Cardiac muscle cell (in vitro differentiated cells and primary cell): ENCODE data around the gene OR4C3. TPM values are rescaled to one million over a fixed set of nuclear protein-coding genes. Genes with fewer than 3 reads are reported as not detected.
"Not testable (repeated sequence)": the region's sequence is repeated elsewhere in the genome, so short reads cannot be mapped to it uniquely, and the experiment has no call there.

Source experiments
- DNase-seq, 2 donors: peaks; one replicate each; pipeline versions ENCODE4 v3.0.0 to v3.0.0-alpha.2; 2010 to 2017; ENCODE audit warnings: low read depth in 1 of 2, low spot score in 1 of 2
- H3K27ac ChIP-seq: fragments of 200-600 bp; sonication (generic); 2 replicates; pipeline ENCODE4 v1.5.1; 2016
- H3K27me3 ChIP-seq: fragments of 200-600 bp; sonication (generic); 2 replicates; pipeline ENCODE4 v1.6.0; 2016; ENCODE audit warnings: control low read depth
- H3K36me3 ChIP-seq: fragments of 200-600 bp; sonication (generic); 2 replicates; pipeline ENCODE4 v1.5.1; 2016; ENCODE audit warnings: control low read depth
- H3K4me1 ChIP-seq: fragments of 200-600 bp; sonication (generic); 2 replicates; pipeline ENCODE4 v1.8.1; 2017; ENCODE audit warnings: low read depth, mild to moderate bottlenecking, mixed run types
- H3K4me3 ChIP-seq: fragments of 200-600 bp; sonication (generic); 2 replicates; pipeline ENCODE4 v1.5.1; 2016; ENCODE audit warnings: mild to moderate bottlenecking
- H3K9me3 ChIP-seq: fragments of 200-600 bp; sonication (generic); 2 replicates; pipeline ENCODE4 v1.5.1; 2017; ENCODE audit warnings: low read depth, mild to moderate bottlenecking, control low read depth
- polyA plus RNA-seq: library from polyadenylated mRNA; unstranded; fragments of >200 nt; fragmentation: Nextera tagmentation; extraction: Ambion mirVana; gene quantifications from 2 replicates; pipeline ENCODE4 v1.2.1, GENCODE V29; 2016
- total RNA-seq: library from RNA; depleted of rRNA; stranded (reverse); fragments of >200 nt; gene quantifications from 2 replicates; pipeline ENCODE4 v1.2.3, GENCODE V29; 2016
- TF ChIP-seq, protein P1 (sequence below): IDR thresholded peaks from 2 replicates; pipeline ENCODE4 v1.5.1; 2012; ENCODE audit warnings: low read depth, mild to moderate bottlenecking, low read length

Gene OR4C3
- total and polyA plus RNA-seq, 2 experiments from 2014 or later: not detected

DNA sequence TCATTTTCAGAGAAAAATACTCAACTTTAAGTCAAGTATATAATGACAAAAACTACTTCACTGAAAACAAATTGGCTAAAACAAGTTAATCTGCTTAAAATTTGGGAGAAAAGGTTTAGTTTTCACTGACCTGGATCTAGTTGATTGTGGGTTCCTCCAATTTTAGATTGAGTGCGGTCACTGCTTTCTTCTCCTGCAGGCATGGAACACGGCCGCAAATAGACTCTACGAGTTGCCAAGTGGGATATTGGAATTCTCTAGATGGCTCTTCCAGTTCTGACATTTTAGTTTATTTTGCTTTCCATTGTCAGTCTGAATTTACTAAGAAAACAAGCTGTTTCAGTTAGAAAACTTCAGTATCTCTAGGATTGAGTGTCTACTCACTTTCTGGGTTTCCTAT is 29.3 kb downstream of the OR4C3 start:
- Histone ChIP-seq H3K4me1 (no peaks in the 10 kb centered on the region), H3K9me3 (no peaks in the 10 kb centered on the region), H3K36me3 (no peaks in the 10 kb centered on the region), H3K27me3 (no peaks in the 10 kb centered on the region), H3K4me3 (no peak overlapping the region), H3K27ac (no peak overlapping the region)
- DNase-seq: no peak
- TF ChIP-seq, protein P1, sequence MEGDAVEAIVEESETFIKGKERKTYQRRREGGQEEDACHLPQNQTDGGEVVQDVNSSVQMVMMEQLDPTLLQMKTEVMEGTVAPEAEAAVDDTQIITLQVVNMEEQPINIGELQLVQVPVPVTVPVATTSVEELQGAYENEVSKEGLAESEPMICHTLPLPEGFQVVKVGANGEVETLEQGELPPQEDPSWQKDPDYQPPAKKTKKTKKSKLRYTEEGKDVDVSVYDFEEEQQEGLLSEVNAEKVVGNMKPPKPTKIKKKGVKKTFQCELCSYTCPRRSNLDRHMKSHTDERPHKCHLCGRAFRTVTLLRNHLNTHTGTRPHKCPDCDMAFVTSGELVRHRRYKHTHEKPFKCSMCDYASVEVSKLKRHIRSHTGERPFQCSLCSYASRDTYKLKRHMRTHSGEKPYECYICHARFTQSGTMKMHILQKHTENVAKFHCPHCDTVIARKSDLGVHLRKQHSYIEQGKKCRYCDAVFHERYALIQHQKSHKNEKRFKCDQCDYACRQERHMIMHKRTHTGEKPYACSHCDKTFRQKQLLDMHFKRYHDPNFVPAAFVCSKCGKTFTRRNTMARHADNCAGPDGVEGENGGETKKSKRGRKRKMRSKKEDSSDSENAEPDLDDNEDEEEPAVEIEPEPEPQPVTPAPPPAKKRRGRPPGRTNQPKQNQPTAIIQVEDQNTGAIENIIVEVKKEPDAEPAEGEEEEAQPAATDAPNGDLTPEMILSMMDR: no peak

- Histone ChIP-seq H3K27me3 (no peaks in the 10 kb centered on the region), H3K36me3 (no peaks in the 10 kb centered on the region), H3K27ac (no peak overlapping the region), H3K4me3 (no peak overlapping the region), H3K9me3 (no peaks in the 10 kb centered on the region), H3K4me1 (no peaks in the 10 kb centered on the region)
- TF ChIP-seq, protein P1: no peak
- DNase-seq: no peak
Observed at GRCh38 chr11:48354677-48355076, 30.0 kb downstream of the OR4C3 start.

- not testable (repeated sequence) for H3K9me3 ChIP-seq, H3K27ac ChIP-seq, H3K4me1 ChIP-seq, H3K36me3 ChIP-seq, H3K27me3 ChIP-seq, DNase-seq, H3K4me3 ChIP-seq
Observed at GRCh38 chr11:48361289-48361688, 36.6 kb downstream of the OR4C3 start.

DNA sequence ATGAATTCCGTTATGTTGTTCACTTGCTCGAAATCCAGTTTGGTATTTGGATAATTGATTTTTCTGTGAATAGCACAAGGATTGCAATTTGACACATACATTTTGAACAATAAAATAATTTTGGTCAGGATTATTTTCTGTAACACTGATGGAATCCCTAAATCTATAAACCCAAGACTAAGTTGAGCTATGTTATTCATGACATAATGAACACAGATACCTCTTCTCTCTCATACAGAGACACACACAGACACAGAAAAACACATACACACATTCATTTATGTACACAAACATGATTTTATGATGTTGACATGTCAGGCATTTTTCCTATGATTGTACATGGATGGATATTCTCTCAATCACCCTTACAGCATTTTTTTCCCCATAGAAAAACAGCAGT is 41.6 kb downstream of the OR4C3 start, which contains the start of gene OR4C5:
TSS of gene OR4C5 (minus strand) at position 101 of the 400 bp plus-strand sequence. CDS start at position 101, 0 bp downstream.
- Histone ChIP-seq H3K4me1 (no peaks in the 10 kb centered on the region), H3K4me3 (no peak within 1 kb of the TSS), H3K9me3 (peaks cover 3% of the 10 kb centered on the region), H3K36me3 (no peaks in the 10 kb centered on the region), H3K27ac (no peak within 1 kb of the TSS), H3K27me3 (no peaks in the 10 kb centered on the region)
- TF ChIP-seq, protein P1: no peak
- DNase-seq: no peak

Other genes starting within 250 kb of the OR4C3 start
- gene OR4B1, start 108.1 kb upstream of the OR4C3 start, total RNA-seq: not detected in 2 replicates
- gene OR4B1, start 108.1 kb upstream of the OR4C3 start, polyA plus RNA-seq: not detected in 2 replicates
- not detected in 2 replicates for gene OR4X2, start 79.8 kb upstream of the OR4C3 start, total RNA-seq
- gene OR4X2, start 79.8 kb upstream of the OR4C3 start, polyA plus RNA-seq: not detected in 2 replicates
- not detected in 2 replicates for gene OR4X1, start 61.1 kb upstream of the OR4C3 start, total RNA-seq
- gene OR4X1, start 61.1 kb upstream of the OR4C3 start, polyA plus RNA-seq: not detected in 2 replicates
- gene OR4S1, start 18.7 kb upstream of the OR4C3 start, total RNA-seq: not detected in 2 replicates
- gene OR4S1, start 18.7 kb upstream of the OR4C3 start, polyA plus RNA-seq: not detected in 2 replicates
- not detected in 2 replicates for gene OR4C5, start 41.5 kb downstream of the OR4C3 start, total RNA-seq
- not detected in 2 replicates for gene OR4C5, start 41.5 kb downstream of the OR4C3 start, polyA plus RNA-seq
- gene OR4A47, start 163.9 kb downstream of the OR4C3 start, total RNA-seq: not detected in 2 replicates
- gene OR4A47, start 163.9 kb downstream of the OR4C3 start, polyA plus RNA-seq: not detected in 2 replicates